ENCODE measurements around the gene CUX1.

DNA sequence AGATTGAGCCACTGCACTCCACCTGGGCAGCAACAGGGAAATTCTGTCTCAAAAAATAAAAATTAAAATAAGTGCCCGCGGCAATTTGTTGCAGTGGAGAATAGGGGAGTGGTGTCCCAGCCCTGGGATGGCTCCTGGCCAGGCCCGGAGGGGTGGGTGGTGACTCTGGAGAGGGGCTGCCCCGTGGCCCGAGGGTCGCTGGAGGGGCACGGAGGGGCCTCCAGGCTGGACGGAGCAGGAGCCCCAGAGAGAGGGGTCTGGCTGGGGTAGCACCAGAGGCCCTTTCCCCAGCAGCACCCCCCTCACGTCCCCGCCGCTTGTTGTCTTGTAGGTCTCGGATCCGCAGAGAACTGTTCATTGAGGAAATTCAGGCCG, 430.6 kb downstream of the CUX1 start:
- TF ChIP-seq CTCF (IDR thresholded peaks at IDR 0.05) (no peak), EZH2 (IDR thresholded peaks at IDR 0.05) (no peak)

Measured in neural progenitor cell (in vitro differentiated cells).